SK-N-SH treated with all-trans-retinoic acid at 6 μM for 48 hours (cell line): ENCODE data around the gene KIAA1549.

Source experiments
- ATAC-seq: fragments of 200-7000 bp; cut with Tn5 transposase; 3 replicates; pipeline ENCODE4 v1.9.1; 2020; ENCODE audit warnings: mild to moderate bottlenecking, moderate library complexity
- ARNTL ChIP-seq: fragments of 450-650 bp; formaldehyde crosslinking; IDR thresholded peaks from 2 replicates; pipeline ENCODE4 v1.5.0; 2020; ENCODE audit warnings: low read depth, mild to moderate bottlenecking, moderate library complexity, borderline replicate concordance
- BACH2 ChIP-seq: fragments of 250-450 bp; sonication (Bioruptor Pico); IDR thresholded peaks from 2 replicates; pipeline ENCODE4 v1.9.0; 2021; ENCODE audit warnings: mild to moderate bottlenecking, borderline replicate concordance
- CREB5 ChIP-seq: fragments of 250-450 bp; sonication (Bioruptor Pico); IDR thresholded peaks from 2 replicates; pipeline ENCODE4 v1.5.1; 2020; ENCODE audit warnings: low read depth, mild to moderate bottlenecking, moderate library complexity
- CSDC2 ChIP-seq: fragments of 250-450 bp; sonication (Bioruptor Pico); IDR thresholded peaks from 2 replicates; pipeline ENCODE4 v1.5.0; 2020; ENCODE audit warnings: mild to moderate bottlenecking, moderate library complexity
- CSRNP3 ChIP-seq: fragments of 250-450 bp; sonication (Bioruptor Pico); IDR thresholded peaks from 2 replicates; pipeline ENCODE4 v1.5.1; 2021; ENCODE audit warnings: mild to moderate bottlenecking, moderate library complexity
- ESRRG ChIP-seq: fragments of 250-450 bp; sonication (Bioruptor Pico); IDR thresholded peaks from 2 replicates; pipeline ENCODE4 v1.6.1; 2021; ENCODE audit warnings: mild to moderate bottlenecking
- GLIS3 ChIP-seq: fragments of 250-450 bp; sonication (Bioruptor Pico); IDR thresholded peaks from 2 replicates; pipeline ENCODE4 v1.5.0; 2020; ENCODE audit warnings: mild to moderate bottlenecking, moderate library complexity
- ISL1 ChIP-seq: fragments of 250-450 bp; sonication (Bioruptor Pico); IDR thresholded peaks from 2 replicates; pipeline ENCODE4 v2.1.2; 2022; ENCODE audit warnings: mild to moderate bottlenecking, moderate library complexity
- OSR1 ChIP-seq: fragments of 250-450 bp; sonication (Bioruptor Pico); IDR thresholded peaks from 2 replicates; pipeline ENCODE4 v1.8.0; 2022; ENCODE audit warnings: moderate library complexity, mild to moderate bottlenecking, inconsistent platforms
- PATZ1 ChIP-seq: fragments of 250-450 bp; sonication (Bioruptor Pico); IDR thresholded peaks from 2 replicates; pipeline ENCODE4 v1.8.0; 2020; ENCODE audit warnings: mild to moderate bottlenecking, moderate library complexity, borderline replicate concordance
- POU6F1 ChIP-seq: fragments of 250-450 bp; sonication (Bioruptor Pico); IDR thresholded peaks from 2 replicates; pipeline ENCODE4 v1.8.0; 2021; ENCODE audit warnings: low read depth, mild to moderate bottlenecking, moderate library complexity, borderline replicate concordance
- PPARA ChIP-seq: fragments of 250-450 bp; sonication (Bioruptor Pico); IDR thresholded peaks from 2 replicates; pipeline ENCODE4 v1.5.0; 2020; ENCODE audit warnings: mild to moderate bottlenecking, borderline replicate concordance
- RARB ChIP-seq: fragments of 250-450 bp; sonication (Bioruptor Pico); IDR thresholded peaks from 2 replicates; pipeline ENCODE4 v1.8.0; 2021; ENCODE audit warnings: mild to moderate bottlenecking, moderate library complexity
- TCF4 ChIP-seq: fragments of 250-450 bp; sonication (Bioruptor Pico); IDR thresholded peaks from 2 replicates; pipeline ENCODE4 v1.8.0; 2021; ENCODE audit warnings: mild to moderate bottlenecking, moderate library complexity, borderline replicate concordance
- TOX ChIP-seq: fragments of 250-450 bp; sonication (Bioruptor Pico); IDR thresholded peaks from 2 replicates; pipeline ENCODE4 v1.8.0; 2021; ENCODE audit warnings: mild to moderate bottlenecking, moderate library complexity, borderline replicate concordance
- TSHZ2 ChIP-seq: fragments of 250-450 bp; sonication (Bioruptor Pico); IDR thresholded peaks from 2 replicates; pipeline ENCODE4 v1.5.0; 2020; ENCODE audit warnings: mild to moderate bottlenecking, moderate library complexity
- ZFP3 ChIP-seq: fragments of 250-450 bp; sonication (Bioruptor Pico); IDR thresholded peaks from 2 replicates; pipeline ENCODE4 v1.5.0; 2020; ENCODE audit warnings: mild to moderate bottlenecking, moderate library complexity
- ZFP30 ChIP-seq: fragments of 450-650 bp; formaldehyde crosslinking; IDR thresholded peaks from 2 replicates; pipeline ENCODE4 v1.5.0; 2022; ENCODE audit warnings: mild to moderate bottlenecking, moderate library complexity
- ZNF565 ChIP-seq: fragments of 450-650 bp; formaldehyde crosslinking; conservative IDR thresholded peaks from 2 replicates; pipeline ENCODE4 v1.5.0; 2020; ENCODE audit warnings: low read depth, mild to moderate bottlenecking, moderate library complexity
- ZNF70 ChIP-seq: fragments of 450-650 bp; formaldehyde crosslinking; IDR thresholded peaks from 2 replicates; pipeline ENCODE4 v1.5.0; 2020; ENCODE audit warnings: mild to moderate bottlenecking, moderate library complexity
- ZNF8 ChIP-seq: fragments of 450-650 bp; formaldehyde crosslinking; IDR thresholded peaks from 2 replicates; pipeline ENCODE4 v1.5.0; 2020; ENCODE audit warnings: mild to moderate bottlenecking, moderate library complexity

The KIAA1549 gene

GRCh38 chr7:138829335-138829734 lies 151.9 kb downstream of the KIAA1549 start:
- ATAC-seq, result no peak
- TF ChIP-seq ZNF8 (CRISPR knock-in tag), result no peak
- no peak for TF ChIP-seq ISL1 (CRISPR knock-in tag)
- TF ChIP-seq PATZ1 (CRISPR knock-in tag), result no peak
- no peak for TF ChIP-seq CSRNP3 (CRISPR knock-in tag)
- TF ChIP-seq RARB, result no peak
- no peak for TF ChIP-seq ZNF565 (CRISPR knock-in tag)
- no peak for TF ChIP-seq CSDC2
- TF ChIP-seq TCF4, result no peak
- no peak for TF ChIP-seq GLIS3
- no peak for TF ChIP-seq BACH2 (CRISPR knock-in tag)
- TF ChIP-seq ESRRG (CRISPR knock-in tag), result no peak
- no peak for TF ChIP-seq CREB5 (CRISPR knock-in tag)
- no peak for TF ChIP-seq OSR1
- no peak for TF ChIP-seq ZFP3 (CRISPR knock-in tag)
- TF ChIP-seq ZFP30 (CRISPR knock-in tag), result no peak
- TF ChIP-seq TOX (CRISPR knock-in tag), result no peak
- no peak for TF ChIP-seq PPARA
- TF ChIP-seq TSHZ2 (CRISPR knock-in tag), result no peak

GRCh38 chr7:138828302-138828701 lies 152.9 kb downstream of the KIAA1549 start:
- ATAC-seq, result no peak
- no peak for TF ChIP-seq BACH2 (CRISPR knock-in tag)
- no peak for TF ChIP-seq ESRRG (CRISPR knock-in tag)
- no peak for TF ChIP-seq ZNF8 (CRISPR knock-in tag)
- no peak for TF ChIP-seq ARNTL (CRISPR knock-in tag)
- TF ChIP-seq PPARA, result no peak

GRCh38 chr7:138825049-138825721 lies 156.0 kb downstream of the KIAA1549 start:
- TF ChIP-seq PATZ1 (CRISPR knock-in tag) (no peak), RARB (no peak), CSRNP3 (CRISPR knock-in tag) (no peak), ARNTL (CRISPR knock-in tag) (no peak), ESRRG (CRISPR knock-in tag) (no peak), ZNF8 (CRISPR knock-in tag) (no peak), POU6F1 (CRISPR knock-in tag) (no peak), ISL1 (CRISPR knock-in tag) (no peak), ZNF70 (CRISPR knock-in tag) (no peak), PPARA (no peak), BACH2 (CRISPR knock-in tag) (no peak), CREB5 (CRISPR knock-in tag) (no peak), GLIS3 (no peak), ZNF565 (CRISPR knock-in tag) (no peak)
- no peak for ATAC-seq
